ENCODE measurements around the gene PIGC.

Gene PIGC

DNA sequence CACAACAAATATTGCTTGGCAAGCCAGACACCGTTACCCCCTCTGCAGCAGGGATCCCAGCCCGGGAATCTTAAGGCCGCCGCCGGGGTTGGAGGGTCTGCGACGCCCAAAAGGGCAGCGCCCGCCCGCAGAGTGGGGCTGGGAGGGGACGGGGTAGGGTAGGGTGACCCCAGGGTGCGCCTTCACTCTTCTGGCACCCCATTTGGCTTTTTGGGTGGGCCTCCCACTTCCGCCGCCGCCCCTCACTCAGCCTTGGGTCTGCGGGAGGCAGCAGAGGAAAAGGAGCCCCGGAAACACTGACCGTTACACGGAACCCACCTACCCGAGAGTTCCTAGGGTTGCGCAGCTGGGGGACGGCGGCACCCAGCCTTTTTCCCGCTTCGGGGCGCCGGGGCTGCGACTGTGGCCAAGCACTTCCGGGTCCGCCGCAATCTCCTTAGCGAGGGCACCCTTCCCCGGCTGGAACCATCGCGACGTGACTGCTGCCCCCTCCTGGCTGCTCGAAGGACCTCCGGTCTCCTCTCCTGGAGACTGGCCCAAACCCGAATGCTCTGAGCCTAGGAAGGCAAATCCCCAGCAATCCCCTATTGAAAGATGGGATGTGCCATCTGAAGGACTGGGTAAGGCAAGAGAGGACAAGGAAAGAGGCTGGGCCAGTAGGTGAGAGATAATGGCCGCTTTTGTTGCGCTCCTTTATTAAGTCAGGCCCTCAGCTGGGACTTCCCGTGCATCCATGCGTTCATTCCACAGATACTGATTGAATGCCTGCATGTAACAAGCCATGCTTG lies at the start of gene PIGC:
PIGC (minus strand) TSS at position 404 of the 788 bp plus-strand sequence. CDS start 1,447 bp downstream, outside the sequence.
- peak; percentile 71 for DNase-seq

DNA sequence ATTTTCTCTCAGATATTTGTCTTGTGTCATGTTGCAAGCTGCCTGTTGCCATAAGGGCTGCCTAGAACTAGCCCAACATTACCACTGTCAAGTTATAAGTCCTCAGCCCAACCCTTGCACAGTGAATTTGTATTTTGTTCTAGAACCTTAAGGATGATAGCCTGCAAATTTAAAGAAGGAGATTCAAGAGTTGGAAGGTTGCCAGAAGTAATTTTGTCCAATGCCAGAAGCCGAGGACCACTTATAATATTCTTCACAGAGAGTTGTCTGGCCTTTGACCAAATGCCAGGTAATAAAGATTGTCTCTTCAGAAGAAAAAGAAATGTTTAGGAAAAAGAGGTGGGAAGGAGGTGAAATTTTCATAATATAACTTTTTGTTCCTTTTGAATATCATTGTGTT lies 48.6 kb upstream of the PIGC start:
- no peak for DNase-seq

DNA sequence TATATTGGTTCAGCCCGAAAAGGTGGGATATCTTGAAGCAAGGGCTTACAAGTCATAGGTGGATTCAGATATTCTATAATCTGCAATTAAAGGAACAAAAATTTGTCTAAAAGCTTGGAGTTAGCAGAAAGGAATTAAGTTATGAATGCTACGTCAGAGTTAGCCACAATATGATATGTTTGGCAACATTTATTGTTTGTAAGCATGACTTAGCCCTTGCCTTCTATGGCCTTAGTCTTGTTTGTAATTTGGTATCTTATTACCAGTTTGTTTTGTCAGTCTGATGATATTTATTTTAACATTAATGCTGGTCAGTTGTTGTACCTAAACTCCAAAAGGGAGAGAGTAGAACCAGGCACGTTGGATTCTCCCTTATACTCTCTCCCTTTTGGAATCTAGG lies 46.0 kb upstream of the PIGC start:
- DNase-seq = no peak

DNA sequence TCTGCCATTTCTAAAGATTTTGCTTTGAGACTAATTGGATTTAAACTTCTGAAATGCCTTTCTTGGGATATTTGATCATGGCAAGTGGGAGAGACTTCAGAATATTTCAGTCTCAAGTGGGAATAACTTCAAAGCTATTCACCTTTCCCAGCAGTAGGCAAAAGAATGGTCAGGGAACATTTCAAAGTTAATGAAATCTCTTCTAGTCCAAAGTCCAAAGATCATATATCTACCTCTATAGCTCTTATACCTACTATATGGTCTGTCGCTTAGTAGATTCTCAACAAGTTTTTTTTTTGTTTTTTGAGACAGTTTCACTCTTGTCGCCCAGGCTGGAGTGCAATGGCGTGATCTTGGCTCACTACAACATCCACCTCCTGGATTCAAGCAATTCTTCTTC lies 44.5 kb upstream of the PIGC start:
- no peak for DNase-seq

DNA sequence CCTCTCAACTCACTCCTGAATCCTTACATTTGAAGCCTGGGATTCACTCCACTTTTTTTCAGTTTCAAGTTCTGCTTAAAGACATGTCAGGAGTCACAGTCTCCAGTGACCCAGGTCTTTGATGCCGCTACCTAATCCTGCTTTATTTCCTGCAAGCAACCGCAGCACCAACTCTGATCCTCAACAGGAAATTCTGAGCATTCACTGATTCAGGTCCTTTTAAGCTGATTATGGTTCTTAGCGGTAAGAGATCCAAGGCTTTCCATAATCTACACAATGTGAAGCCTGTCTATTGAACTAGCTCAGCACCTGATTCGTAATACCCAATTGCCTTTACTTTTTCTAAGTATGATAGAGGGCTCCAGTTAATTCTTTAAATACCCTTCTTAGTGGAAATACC lies 43.7 kb upstream of the PIGC start:
- DNase-seq = no peak

DNA sequence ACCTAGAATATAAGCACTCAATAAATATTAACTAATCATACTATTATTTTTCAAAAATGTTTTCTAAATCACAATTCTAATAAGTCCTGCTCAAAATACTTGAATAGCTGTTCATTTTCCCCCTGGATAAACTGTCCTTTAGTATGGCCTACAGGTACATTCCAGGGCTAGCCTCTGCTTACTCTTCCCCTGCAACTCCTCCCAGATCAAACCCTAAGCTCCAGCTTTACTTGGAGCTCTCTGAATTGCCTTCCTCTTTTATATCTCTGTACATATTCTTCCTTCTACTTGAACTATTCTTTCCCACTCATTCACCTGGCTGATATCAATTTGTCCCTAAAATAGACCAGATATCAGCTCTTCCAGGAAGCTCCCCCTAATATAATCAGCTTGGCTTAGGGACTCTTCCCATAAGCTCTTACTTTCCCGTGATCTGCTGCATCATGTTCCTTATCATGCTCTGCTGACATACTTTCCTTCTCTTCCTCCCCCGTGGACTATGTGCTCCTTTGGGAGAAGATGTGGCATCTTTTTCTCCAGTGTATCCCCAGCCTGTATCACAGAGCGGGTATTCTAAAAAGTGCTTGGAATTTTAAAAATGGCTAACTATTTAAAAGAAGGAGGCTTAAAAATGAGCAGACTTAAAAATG lies 43.1 kb upstream of the PIGC start:
- no peak for DNase-seq

DNA sequence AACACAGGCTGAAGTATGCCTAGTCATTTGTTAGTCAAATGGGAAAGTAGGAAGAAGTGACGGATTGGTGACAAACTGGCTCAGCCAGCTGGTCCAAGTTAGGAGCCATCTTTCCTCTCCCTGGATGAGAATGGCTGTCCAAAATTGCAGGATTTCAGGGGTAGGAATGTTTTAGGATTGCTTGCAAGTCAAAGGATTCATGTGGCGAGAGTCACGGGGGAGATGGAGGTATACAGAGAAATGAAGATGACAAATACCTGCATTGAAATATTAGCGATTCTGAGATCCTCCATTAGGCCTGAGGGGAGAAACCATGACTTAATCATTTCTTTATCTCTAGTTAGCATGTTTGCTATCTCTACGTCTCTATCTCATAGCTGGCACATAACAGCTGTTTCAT lies 41.8 kb upstream of the PIGC start:
- no peak for DNase-seq

DNA sequence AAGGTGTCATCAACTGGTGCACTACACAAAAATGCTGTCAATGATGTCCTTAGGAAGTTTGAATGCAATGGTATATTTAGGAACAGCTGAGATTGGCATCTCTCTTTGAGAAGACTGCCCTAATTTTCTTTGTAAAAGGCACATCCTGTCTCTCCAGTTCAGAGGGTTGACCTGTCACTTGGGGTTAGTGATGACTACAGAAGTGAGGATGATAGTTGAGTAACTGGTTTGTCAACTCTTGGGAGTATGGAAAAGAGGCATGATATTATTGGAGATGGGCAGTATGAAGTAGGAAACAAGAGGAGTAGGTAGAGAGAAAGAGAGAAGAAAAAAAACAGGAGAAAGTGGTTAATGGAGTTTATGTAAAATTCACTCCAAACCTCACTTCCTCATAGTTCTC lies 40.4 kb upstream of the PIGC start:
- DNase-seq = no peak

DNA sequence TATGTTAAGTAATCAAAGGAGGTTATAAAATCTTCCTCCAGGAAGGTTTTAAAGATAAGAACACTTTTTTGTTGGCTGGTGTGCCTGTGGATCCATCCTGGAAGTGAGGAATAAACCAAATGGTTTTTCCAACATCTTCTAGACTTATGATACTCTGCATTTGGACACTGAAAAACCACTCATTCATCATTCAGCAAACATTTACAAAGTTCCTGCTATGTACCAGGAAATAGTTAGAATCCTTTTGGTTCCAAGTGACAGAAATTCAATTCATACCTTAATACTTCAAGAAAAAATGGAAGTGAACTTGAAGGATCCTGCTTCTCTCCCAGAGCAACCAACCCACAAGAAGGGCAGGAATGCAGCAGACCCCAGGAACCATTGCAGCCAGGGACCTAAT lies 39.6 kb upstream of the PIGC start:
- DNase-seq = no peak

DNA sequence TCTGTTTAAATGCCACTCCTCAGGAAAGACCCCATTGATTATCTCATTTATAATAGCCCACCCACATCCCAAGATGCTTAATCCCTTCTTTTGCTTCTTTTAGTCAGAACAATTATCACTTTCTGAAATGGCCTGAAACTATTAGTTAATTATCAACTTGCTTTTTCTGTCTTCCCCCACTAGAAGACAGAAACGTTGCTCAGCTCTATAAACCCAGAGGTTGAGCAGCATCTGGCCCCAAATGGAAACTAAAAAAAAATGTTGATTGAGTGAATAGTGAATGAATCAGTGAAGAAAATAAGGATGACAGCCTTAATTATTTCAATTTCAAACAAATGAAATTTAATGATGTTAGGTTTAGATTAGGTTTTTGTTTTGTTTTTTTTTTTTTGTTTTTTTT lies 38.2 kb upstream of the PIGC start:
- no peak for DNase-seq

DNA sequence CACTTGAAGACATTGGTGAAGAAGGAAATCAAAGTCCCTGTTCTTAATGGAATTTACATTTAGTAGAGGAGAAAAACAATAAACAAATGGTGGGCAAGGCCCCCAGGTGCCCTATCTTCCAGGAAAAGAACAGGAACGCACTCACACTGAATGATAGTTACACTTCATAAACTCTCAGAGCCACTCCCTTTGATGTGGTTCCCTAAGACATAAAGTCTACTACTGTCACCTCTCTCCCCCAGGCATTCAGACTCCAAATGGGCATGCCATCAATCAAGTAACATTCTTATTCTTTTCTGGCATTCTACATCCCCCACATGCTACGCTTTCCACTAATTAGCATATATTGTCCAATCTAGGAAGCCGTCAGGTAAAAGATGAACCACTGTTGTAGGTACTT lies 36.6 kb upstream of the PIGC start:
- DNase-seq = no peak

DNA sequence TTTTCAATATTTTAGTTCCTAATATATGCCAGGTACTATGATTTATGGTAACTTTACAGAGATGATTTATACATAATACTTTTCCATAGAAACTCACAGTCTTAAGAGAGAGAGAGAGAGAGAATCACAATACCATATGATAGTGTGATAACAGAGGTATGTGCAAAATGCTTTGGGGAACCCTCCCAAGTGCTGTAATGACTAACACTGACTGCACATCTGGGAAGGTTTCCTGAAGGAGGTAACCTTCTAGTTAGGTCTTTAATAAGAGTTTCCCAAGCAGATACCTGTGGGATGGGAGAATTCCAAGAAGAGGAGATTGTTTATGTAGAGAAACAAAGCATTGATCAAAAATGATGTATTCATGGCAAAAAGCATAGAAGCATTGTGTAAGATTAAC lies 34.6 kb upstream of the PIGC start:
- DNase-seq = no peak

DNA sequence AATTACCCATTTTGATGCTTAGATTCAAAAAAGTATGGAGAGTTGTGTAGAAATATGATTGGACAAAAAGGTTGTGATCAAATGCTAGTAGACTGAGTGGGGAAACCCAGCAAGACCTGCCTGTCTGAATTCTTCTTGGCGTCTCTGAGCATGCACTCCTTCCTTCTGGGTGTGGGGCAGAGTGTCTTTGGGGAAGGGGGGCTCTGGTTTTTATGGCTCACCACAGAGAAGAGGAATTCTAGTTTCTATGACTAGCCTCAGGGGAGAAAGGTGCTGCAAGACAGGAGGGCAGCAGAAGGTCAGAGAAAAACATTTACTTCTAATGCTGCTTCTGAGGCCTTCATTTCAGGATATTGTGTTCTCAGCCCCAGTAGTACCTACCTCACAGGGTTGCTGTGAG lies 33.9 kb upstream of the PIGC start:
- no peak for DNase-seq

DNA sequence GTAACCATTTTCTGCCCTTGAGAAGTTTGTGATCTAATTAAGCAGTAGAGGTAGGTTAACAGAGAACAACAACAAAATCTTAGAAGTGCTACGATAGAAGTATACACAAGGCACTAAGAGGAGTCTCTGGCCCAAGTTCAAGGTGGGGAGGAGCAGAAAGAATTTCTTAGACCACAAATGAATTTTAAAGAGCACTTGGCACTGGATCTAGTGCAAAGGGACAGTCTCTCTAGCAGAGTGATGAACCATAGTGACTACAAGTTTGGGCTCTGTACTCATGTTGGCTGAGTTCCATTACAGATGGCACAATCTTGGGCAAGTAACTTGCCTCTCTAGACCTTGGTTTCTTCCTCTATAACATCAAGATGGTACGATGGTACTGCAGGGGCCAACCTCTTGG lies 33.3 kb upstream of the PIGC start:
- DNase-seq = no peak

DNA sequence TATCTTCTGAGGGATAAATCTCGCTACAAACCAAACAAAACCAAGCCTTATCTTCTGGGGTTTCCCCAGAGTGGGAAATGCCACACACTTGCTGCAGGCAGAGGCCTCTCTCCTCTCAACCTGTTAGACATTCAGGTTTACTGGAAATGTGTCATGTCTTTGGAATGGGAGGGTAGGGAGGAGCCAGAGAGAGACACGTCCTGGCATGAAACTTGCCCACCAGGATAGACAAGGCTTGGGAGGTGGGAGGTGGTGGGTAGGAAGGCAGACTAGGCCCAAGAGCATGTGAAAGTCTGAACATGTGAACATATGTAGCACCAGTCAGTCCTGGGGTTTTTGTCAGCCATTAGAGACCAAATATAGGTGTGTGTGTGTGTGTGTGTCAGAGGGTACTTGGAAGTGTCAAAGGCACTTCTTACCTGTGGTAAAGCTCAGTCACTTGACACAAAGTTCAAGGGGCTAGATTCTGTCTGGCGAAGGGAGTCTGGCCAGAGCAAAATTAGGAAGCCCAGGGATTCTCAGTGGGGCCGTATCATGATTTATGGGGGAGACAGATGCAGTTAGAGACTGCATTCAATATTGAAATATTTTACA lies 32.4 kb upstream of the PIGC start:
- DNase-seq = no peak

DNA sequence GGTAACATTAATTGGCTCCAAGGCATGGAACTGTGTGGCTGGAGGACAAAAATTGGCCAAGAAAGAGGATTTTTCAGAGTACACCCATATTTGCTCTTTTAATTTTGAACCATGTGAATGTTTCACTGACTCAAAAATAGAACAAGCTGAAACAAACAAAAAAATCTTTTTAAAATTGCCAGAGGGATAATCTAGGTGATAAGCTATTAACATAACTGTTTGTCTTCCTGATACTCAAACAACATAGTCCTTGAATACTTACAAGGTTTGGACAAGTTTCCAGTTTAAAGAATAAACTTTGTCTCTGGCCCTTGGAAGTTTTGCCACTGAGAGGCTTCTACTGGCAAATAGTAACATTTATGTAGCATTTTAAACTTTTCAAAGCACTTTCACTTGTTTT lies 30.0 kb upstream of the PIGC start:
- no peak for DNase-seq

DNA sequence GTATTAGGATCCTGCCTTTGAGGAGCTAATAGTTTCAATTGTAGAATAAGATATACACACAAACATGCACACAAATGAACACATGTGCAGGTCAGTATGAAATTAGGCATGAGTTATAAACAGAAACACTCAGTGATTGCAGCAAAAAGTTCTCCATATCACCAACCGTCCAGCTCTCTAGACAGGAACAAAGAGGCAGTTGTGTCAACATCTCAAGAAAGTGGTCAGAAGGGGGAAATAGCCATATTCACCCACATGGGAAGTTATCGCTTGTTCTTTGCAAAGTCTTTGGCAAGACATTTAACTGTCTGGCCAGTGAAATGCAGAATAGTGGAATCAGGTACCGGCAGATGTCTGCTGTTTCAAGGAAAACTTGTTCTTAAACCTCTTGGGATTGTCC lies 29.4 kb upstream of the PIGC start:
- DNase-seq = no peak

DNA sequence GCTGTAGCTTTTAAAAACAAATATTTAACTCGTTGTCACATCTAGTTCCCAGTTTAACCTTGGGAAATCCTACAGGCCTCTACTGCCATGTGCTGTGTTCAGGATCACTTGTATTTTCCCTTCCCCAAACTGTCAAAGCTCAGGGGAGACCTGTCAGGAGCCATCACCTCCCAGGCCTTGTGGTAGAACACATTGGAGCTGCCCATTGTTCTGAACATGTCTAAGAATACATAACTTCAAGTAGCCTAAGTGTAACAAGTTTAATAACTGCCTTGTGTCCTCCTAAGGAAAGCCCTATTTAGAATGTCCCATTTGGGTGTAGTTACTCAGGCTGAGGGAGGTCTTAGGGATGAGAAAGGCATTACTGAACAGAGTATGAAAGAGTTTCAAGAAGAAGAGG lies 28.6 kb upstream of the PIGC start:
- DNase-seq = no peak

DNA sequence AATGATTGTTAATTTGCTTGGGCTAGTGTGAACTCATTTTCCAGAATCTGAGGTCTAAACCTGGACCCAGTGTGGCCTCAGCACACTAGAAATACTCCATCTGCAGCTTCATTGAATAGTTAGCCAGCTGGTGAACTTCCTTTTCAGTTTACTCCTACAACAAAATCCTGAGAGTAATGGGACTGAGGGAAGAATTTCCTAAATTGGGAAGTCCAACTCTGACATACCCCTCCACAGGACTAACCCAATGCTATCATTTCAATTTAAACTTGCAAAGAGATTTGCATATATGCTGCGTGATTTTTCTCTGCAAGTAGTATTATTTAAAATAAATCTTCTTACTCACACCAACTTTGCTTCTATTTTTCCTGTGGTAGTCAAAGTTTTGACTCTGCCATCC lies 27.8 kb upstream of the PIGC start:
- no peak for DNase-seq

DNA sequence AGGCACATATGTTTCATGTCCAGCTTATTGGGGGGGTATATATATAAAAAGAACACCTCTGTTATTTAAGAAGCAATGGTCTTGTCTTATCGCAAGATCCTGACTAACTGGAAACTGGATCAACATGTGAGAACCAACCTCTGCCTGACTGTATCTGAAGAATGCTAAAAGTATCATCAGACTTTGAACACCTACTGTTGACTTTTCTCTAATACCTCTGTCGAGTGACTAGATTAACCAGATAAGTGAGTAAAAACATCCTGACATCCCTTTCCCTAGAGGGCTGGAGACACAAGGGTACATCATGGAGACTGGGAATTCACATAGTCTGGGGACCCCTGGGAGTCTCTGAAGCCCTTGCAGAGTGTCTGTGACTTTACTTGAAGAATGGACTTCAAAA lies 26.3 kb upstream of the PIGC start:
- no peak for DNase-seq

DNA sequence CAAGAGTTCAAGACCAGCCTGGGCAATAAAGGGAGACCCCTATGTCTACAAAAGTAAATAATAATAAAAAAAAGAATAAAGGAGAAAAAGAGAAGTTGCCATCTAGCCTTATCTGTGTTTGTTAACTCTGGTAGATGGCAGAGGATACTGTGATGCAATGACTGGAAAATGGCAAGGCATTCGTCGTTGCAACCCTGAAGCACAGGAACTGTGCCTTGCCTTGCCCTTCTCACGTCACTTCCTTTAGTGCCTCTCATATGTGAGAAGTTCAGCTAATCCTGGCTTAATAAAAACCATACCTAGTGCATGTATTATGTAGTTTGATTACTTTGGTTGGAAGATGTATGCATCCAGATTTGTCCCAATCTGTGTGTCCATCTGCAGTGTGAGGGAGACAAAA lies 25.8 kb upstream of the PIGC start:
- DNase-seq = no peak

DNA sequence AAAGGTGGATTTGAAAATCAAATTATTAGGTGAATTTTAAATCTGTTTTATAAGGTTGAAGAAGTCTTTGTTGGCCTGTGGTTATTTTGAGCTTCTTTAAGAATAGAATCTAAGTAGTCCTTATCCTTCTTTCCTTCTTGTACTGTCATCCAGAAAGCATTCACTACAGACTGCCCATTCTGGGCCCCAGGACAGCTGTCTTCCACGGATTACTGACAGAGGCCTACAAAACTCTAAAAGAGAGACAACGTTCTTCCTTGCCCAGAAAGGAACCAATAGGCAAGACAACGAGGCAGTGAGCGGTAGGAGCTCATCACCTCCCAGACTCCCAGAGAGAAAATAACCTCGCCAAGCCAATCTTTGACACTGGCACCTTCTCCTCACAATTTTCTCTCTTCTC lies 24.4 kb upstream of the PIGC start:
- no peak for DNase-seq

DNA sequence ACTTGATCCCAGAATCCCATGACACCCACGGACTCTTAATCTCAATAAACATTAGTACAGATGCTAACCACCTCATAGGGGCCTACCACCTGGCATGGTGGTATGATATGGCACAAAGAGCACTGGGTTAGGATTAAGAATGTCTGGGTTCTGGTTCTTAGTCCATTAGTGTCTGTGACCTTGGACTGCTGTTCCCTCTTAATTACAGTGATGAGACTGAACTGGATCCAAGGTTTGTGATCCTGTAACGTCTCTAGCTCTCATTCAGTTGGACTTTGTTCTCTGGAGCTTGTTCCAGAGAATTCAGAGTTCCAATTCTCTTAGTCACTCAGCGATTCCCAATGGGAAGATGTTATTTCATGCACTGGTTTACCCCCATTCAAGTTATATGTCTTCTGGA lies 23.6 kb upstream of the PIGC start:
- no peak for DNase-seq

DNA sequence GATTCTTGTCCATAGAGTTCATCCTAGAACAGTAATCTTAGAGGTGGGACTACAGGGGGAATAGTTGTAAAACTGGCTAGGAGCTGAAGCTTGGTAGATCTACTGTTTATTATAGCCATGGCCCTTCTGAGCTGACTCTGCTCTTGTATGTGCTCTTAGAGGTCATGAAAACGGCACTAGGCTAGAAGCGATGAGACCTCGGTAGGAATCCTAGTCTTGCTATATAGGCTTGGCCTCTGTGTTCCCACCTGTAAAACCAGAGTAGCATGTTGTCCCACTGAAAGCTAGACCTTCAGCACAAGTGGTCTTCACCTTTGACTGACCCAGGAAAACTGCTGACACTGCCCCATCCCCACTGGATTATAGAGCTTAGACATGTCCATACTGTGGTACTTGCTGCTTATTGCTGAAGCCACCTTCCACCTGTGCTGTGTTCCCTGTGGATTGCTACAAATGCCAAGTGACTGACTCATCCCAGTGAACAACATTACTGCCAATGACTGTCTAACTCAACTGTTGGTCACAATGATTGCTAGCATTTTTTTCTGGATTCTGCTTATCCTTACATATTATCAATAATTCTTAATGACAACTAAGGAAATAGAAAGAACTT lies 23.0 kb upstream of the PIGC start:
- no peak for DNase-seq

Data from SHP77 treated with DMSO at 0.1 percent for 48 hours (cell line).